B cell (primary cell): ENCODE data around the gene MUC6. TPM values are rescaled to one million over a fixed set of nuclear protein-coding genes. Genes with fewer than 3 reads are reported as not detected.

ENCODE experiments used
- ATAC-seq: fragments of 200-7000 bp; cut with Tn5 transposase; one replicate; pipeline ENCODE4 v1.10.0; 2021; ENCODE audit warnings: low read depth, mild to moderate bottlenecking, moderate number of reproducible peaks, moderate library complexity
- CTCF ChIA-PET: fragments of 350-600 bp; sonication (Branson Sonifier 250); formaldehyde crosslinking; loops from one replicate; lab custom pipeline; 2021; ENCODE audit warnings: antibody characterized with exemption, inconsistent platforms; lab: Charles Lee
- POLR2A ChIA-PET: fragments of 350-600 bp; sonication (Branson Sonifier 250); formaldehyde crosslinking; loops from one replicate; lab custom pipeline; 2021; ENCODE audit warnings: antibody characterized with exemption; lab: Charles Lee
- DNase-seq: peaks from one replicate; pipeline ENCODE4 v3.0.0; 2013
- H2AFZ ChIP-seq: 2 replicates; pipeline ENCODE4 v1.6.1; 2012; ENCODE audit warnings: mild to moderate bottlenecking, low read depth, low read length; ENCODE audit not compliant: insufficient read depth, poor library complexity, severe bottlenecking
- H3K27ac ChIP-seq, 2 donors: 1 replicate in 1 of 2; 2 replicates in 1 of 2; pipeline ENCODE4 v1.5.1; 2012 to 2013; ENCODE audit warnings: low read length in 2 of 2, mild to moderate bottlenecking in 2 of 2, moderate library complexity in 1 of 2
- H3K27me3 ChIP-seq, 4 experiments: fragments of 200-600 bp in 1 of 4; sonication (generic) in 1 of 4; replicated peaks in 1 of 4; 1 replicate in 2 of 4; 2 replicates in 2 of 4; pipeline versions ENCODE4 v1.6.1 to v1.7.0; 2013 to 2016; ENCODE audit warnings: low read length in 3 of 4, mild to moderate bottlenecking in 2 of 4, mixed read lengths in 1 of 4, moderate library complexity in 1 of 4; ENCODE audit not compliant: insufficient read depth in 4 of 4, control insufficient read depth in 3 of 4; ENCODE audit errors: control extremely low read depth in 1 of 4
- H3K36me3 ChIP-seq, 2 experiments: replicated peaks in 1 of 2; 1 replicate in 1 of 2; 2 replicates in 1 of 2; pipeline versions ENCODE4 v1.6.1 to v1.7.1; 2013; ENCODE audit warnings: low read length in 1 of 2; ENCODE audit not compliant: insufficient read depth in 2 of 2, control insufficient read depth in 1 of 2; ENCODE audit errors: control extremely low read depth in 1 of 2, extremely low read depth in 1 of 2
- H3K4me1 ChIP-seq, 2 donors: fragments of 200-600 bp in 1 of 2; sonication (generic) in 1 of 2; 1 replicate in 1 of 2; 2 replicates in 1 of 2; pipeline versions ENCODE4 v1.5.1 to v1.6.1; 2013 to 2017; ENCODE audit warnings: low read length in 2 of 2; ENCODE audit not compliant: control insufficient read depth in 2 of 2, insufficient read depth in 2 of 2
- H3K4me2 ChIP-seq: replicated peaks from 2 replicates; pipeline ENCODE3; 2012; ENCODE audit warnings: mild to moderate bottlenecking, low read depth, low read length; ENCODE audit not compliant: poor library complexity, severe bottlenecking
- H3K4me3 ChIP-seq, 5 experiments: fragments of 200-600 bp in 1 of 5; sonication (generic) in 1 of 5; 1 replicate in 3 of 5; 2 replicates in 2 of 5; pipeline versions ENCODE4 v1.5.1 to v1.7.0; 2011 to 2016; ENCODE audit warnings: low read length in 4 of 5, mild to moderate bottlenecking in 4 of 5, low read depth in 2 of 5, control low read depth in 1 of 5, moderate library complexity in 1 of 5; ENCODE audit not compliant: insufficient read depth in 1 of 5; ENCODE audit errors: control extremely low read depth in 1 of 5, extremely low read depth in 1 of 5
- H3K79me2 ChIP-seq: fragments of 200-600 bp; sonication (generic); one replicate; pipeline ENCODE4 v1.6.0; 2016; ENCODE audit warnings: low read length; ENCODE audit not compliant: control insufficient read depth, insufficient read depth
- H3K9ac ChIP-seq: fragments of 200-600 bp; sonication (generic); 2 replicates; pipeline ENCODE4 v1.6.1; 2017; ENCODE audit warnings: mild to moderate bottlenecking, low read length, moderate library complexity
- H3K9me3 ChIP-seq, 3 donors: one replicate each; pipeline versions ENCODE4 v1.6.1 to v1.7.1; 2013; ENCODE audit warnings: low read length in 2 of 3; ENCODE audit not compliant: control insufficient read depth in 2 of 3, insufficient read depth in 1 of 3; ENCODE audit errors: control extremely low read depth in 1 of 3
- H4K20me1 ChIP-seq: 2 replicates; pipeline ENCODE4 v1.6.0; 2012; ENCODE audit warnings: mild to moderate bottlenecking, low read length; ENCODE audit not compliant: insufficient read depth, control insufficient read depth, poor library complexity, severe bottlenecking
- H3K27ac Mint-ChIP-seq: one replicate; pipeline ENCODE4 v1.8.0; 2021; ENCODE audit warnings: mixed read lengths
- H3K27me3 Mint-ChIP-seq: one replicate; pipeline ENCODE4 v1.8.0; 2021; ENCODE audit warnings: mixed read lengths
- H3K4me1 Mint-ChIP-seq: one replicate; pipeline ENCODE4 v1.8.0; 2021; ENCODE audit warnings: mixed read lengths
- H3K4me3 Mint-ChIP-seq: one replicate; pipeline ENCODE4 v1.8.0; 2021; ENCODE audit warnings: mixed read lengths
- H3K9me3 Mint-ChIP-seq: one replicate; pipeline ENCODE4 v1.8.0; 2022; ENCODE audit warnings: mixed read lengths; ENCODE audit not compliant: insufficient read depth
- EZH2 ChIP-seq: IDR thresholded peaks from 2 replicates; pipeline ENCODE4 v1.6.1; 2012; ENCODE audit warnings: borderline replicate concordance, low read depth, mild to moderate bottlenecking, moderate library complexity, low read length; ENCODE audit not compliant: insufficient read depth, poor library complexity, severe bottlenecking
- WGBS: methylation state at CpG from one replicate; pipeline ENCODE4 v1.1.5; 2013; ENCODE audit warnings: missing lambda C conversion rate; ENCODE audit not compliant: insufficient coverage; 5-methylcytosine and 5-hydroxymethylcytosine counted together
- intact Hi-C: fragments of 100-400 bp; cut with micrococcal nuclease; formaldehyde crosslinking; loops from one replicate; pipeline ENCODE4 v1.10.0; 2022
- polyA plus RNA-seq: library from polyadenylated mRNA; depleted of rRNA; stranded (reverse); fragments of >200 nt; gene quantifications from 2 replicates; pipeline ENCODE4 v1.2.3, GENCODE V29; 2012
- total RNA-seq, 2 donors: library from RNA; stranded (reverse); fragments of 120-200 nt in 1 of 2; gene quantifications; 1 replicate in 1 of 2; 2 replicates in 1 of 2; pipeline versions ENCODE4 v1.2.3 to v1.2.4, GENCODE V29; 2013 to 2022
- TF ChIP-seq, protein P1 (sequence below): fragments of 200-600 bp; IDR thresholded peaks from one replicate; pipeline ENCODE4 v1.8.0; 2022; ENCODE audit warnings: antibody characterized with exemption, mild to moderate bottlenecking

The MUC6 gene
- total and polyA plus RNA-seq, 2 donors (not counting 1 experiment from before 2014, with no cell fraction given): not detected

DNA sequence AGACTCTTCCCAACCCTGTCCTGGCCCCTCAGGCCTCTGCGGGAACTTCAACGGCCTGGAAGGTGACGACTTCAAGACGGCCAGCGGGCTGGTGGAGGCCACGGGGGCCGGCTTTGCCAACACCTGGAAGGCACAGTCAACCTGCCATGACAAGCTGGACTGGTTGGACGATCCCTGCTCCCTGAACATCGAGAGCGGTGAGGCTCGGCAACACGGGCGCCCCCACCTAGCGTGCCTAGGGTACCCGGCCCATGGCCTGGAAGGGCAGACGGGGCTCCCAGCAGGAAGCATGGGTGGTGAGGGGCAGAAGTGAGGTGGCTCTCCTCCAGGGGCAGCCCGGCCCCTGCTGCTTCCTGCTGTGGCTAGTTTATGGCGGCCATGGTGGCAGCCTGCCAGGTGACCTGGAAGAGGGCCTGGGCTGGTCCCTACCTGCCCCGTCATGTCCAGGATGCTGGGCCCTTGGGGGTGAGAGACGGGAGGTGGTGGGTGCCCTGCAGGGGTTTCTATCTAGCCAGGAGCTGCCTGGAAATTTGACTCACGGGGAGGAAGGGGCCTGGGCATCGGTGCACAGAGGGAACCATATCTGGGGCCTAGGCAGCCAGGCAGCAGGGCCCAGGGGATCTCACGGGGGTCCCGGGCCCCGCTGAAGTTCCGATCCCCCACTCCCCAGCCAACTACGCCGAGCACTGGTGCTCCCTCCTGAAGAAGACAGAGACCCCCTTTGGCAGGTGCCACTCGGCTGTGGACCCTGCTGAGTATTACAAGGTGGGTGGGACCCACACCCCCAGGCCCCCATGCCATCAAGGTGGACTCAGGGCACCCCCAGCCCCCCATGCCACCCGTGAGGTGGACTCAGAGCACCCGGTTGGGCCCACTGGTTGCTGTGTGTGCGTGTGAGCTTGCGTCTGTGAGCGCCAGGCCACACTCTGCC lies 47.4 kb upstream of the MUC6 start:
- no peak for TF ChIP-seq EZH2
- TF ChIP-seq, protein P1, sequence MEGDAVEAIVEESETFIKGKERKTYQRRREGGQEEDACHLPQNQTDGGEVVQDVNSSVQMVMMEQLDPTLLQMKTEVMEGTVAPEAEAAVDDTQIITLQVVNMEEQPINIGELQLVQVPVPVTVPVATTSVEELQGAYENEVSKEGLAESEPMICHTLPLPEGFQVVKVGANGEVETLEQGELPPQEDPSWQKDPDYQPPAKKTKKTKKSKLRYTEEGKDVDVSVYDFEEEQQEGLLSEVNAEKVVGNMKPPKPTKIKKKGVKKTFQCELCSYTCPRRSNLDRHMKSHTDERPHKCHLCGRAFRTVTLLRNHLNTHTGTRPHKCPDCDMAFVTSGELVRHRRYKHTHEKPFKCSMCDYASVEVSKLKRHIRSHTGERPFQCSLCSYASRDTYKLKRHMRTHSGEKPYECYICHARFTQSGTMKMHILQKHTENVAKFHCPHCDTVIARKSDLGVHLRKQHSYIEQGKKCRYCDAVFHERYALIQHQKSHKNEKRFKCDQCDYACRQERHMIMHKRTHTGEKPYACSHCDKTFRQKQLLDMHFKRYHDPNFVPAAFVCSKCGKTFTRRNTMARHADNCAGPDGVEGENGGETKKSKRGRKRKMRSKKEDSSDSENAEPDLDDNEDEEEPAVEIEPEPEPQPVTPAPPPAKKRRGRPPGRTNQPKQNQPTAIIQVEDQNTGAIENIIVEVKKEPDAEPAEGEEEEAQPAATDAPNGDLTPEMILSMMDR: no peak
- intact Hi-C loops: no loop called here
- POLR2A ChIA-PET: no interaction called here
- Histone ChIP-seq H3K36me3 (no peaks in the 10 kb centered on the region), H3K9ac (no peak overlapping the region), H3K27me3 (no peaks in the 10 kb centered on the region), H4K20me1 (no peaks in the 10 kb centered on the region), H3K27ac (no peak overlapping the region), H3K4me2 (no peak overlapping the region), H3K9me3 (no peaks in the 10 kb centered on the region), H3K4me1 (no peaks in the 10 kb centered on the region), H3K79me2 (no peaks in the 10 kb centered on the region), H3K4me3 (no peak overlapping the region), H2AFZ (no peak overlapping the region)
- no peaks in the 10 kb centered on the region for H3K4me1 Mint-ChIP-seq
- no peak for ATAC-seq
- no peak overlapping the region for H3K4me3 Mint-ChIP-seq
- CTCF ChIA-PET: no interaction called here
- WGBS: 70% methylated on average over 28 of the region's 34 CpGs
- no peaks in the 10 kb centered on the region for H3K9me3 Mint-ChIP-seq
- H3K27ac Mint-ChIP-seq: no peak overlapping the region
- DNase-seq: no peak
- no peaks in the 10 kb centered on the region for H3K27me3 Mint-ChIP-seq
